Panc1 (cell line): Measurements from ENCODE around the gene MCM7. TPM values are rescaled to one million over a fixed set of nuclear protein-coding genes. Genes with fewer than 3 reads are reported as not detected.

ENCODE experiments used
- ATAC-seq: fragments of 200-7000 bp; cut with Tn5 transposase; 2 replicates; pipeline ENCODE4 v1.9.1; 2020; ENCODE audit warnings: mild to moderate bottlenecking, moderate library complexity
- BruUV-seq: library from RNA; stranded (reverse); fragments of 400-500 nt; replicated peaks from 2 replicates; lab custom pipeline; 2021; lab: Mats Ljungman, UMichigan
- CTCF ChIA-PET: fragments of 300-600 bp; sonication (Branson Sonifier 250); formaldehyde crosslinking; loops from one replicate; lab custom pipeline; 2022; ENCODE audit warnings: antibody characterized with exemption; lab: Charles Lee
- POLR2A ChIA-PET: fragments of 300-600 bp; sonication (Branson Sonifier 250); formaldehyde crosslinking; loops from one replicate; lab custom pipeline; 2022; ENCODE audit warnings: antibody characterized with exemption; lab: Charles Lee
- DNase-seq: peaks from one replicate; pipeline ENCODE4 v3.0.0-alpha.2; 2010; ENCODE audit warnings: low read depth, low spot score
- H3K27ac ChIP-seq: 2 replicates; pipeline ENCODE4 v1.5.1; 2011; ENCODE audit warnings: mild to moderate bottlenecking, low read length, inconsistent platforms
- H3K27me3 ChIP-seq: fragments of 200-500 bp; sonication (Bioruptor generic); 2 replicates; pipeline ENCODE4 v1.6.0; 2014; ENCODE audit warnings: low read length, inconsistent platforms; ENCODE audit not compliant: control insufficient read depth, insufficient read depth
- H3K36me3 ChIP-seq: fragments of 200-500 bp; sonication (Bioruptor generic); 2 replicates; pipeline ENCODE4 v1.5.1; 2014; ENCODE audit warnings: inconsistent platforms, mild to moderate bottlenecking, low read length, moderate library complexity; ENCODE audit not compliant: control insufficient read depth, insufficient read depth
- H3K4me1 ChIP-seq: 2 replicates; pipeline ENCODE4 v1.5.1; 2011; ENCODE audit warnings: inconsistent platforms, mild to moderate bottlenecking, low read length, moderate library complexity; ENCODE audit not compliant: control insufficient read depth, insufficient read depth
- H3K4me3 ChIP-seq, 2 experiments: 2 replicates each; pipeline ENCODE4 v1.5.1; 2011 to 2012; ENCODE audit warnings: low read depth in 2 of 2, low read length in 2 of 2, mild to moderate bottlenecking in 2 of 2, inconsistent platforms in 1 of 2, moderate library complexity in 1 of 2
- H3K9me3 ChIP-seq: fragments of 200-500 bp; sonication (Bioruptor generic); 2 replicates; pipeline ENCODE4 v1.5.1; 2014; ENCODE audit warnings: low read depth, mild to moderate bottlenecking, inconsistent platforms, low read length, moderate library complexity; ENCODE audit not compliant: control insufficient read depth, insufficient read depth
- CTCF ChIP-seq: fragments of 450-650 bp; IDR thresholded peaks from 2 replicates; pipeline ENCODE4 v1.5.1; 2017; ENCODE audit warnings: mild to moderate bottlenecking
- POLR2AphosphoS5 ChIP-seq: IDR thresholded peaks from 2 replicates; pipeline ENCODE4 v1.6.1; 2012; ENCODE audit warnings: mild to moderate bottlenecking, low read depth, low read length, moderate library complexity
- REST ChIP-seq, 2 experiments: IDR thresholded peaks; 2 replicates each; pipeline ENCODE4 v1.6.1; 2011 to 2012; ENCODE audit warnings: low read depth in 2 of 2, control low read depth in 1 of 2, low read length in 1 of 2, mild to moderate bottlenecking in 1 of 2, moderate library complexity in 1 of 2; ENCODE audit not compliant: insufficient read depth in 1 of 2
- SIN3A ChIP-seq: IDR thresholded peaks from 2 replicates; pipeline ENCODE4 v1.6.1; 2012; ENCODE audit warnings: low read depth, mild to moderate bottlenecking, low read length, moderate library complexity, borderline replicate concordance; ENCODE audit not compliant: insufficient read depth
- TCF7L2 ChIP-seq: IDR thresholded peaks from 2 replicates; pipeline ENCODE4 v1.6.1; 2011; ENCODE audit warnings: mild to moderate bottlenecking, low read depth, low read length, inconsistent platforms
- in situ Hi-C: cut with HindIII; loops from 2 replicates; pipeline ENCODE4 v1.10.0; 2016; ENCODE audit warnings: low sequenced_read_pairs, low pct_unique_long_range_greater_than_20kb
- intact Hi-C: fragments of 100-400 bp; cut with micrococcal nuclease; formaldehyde crosslinking; loops from one replicate; pipeline ENCODE4 v1.10.0; 2022; ENCODE audit not compliant: unreplicated experiment
- total RNA-seq: library from RNA; stranded (reverse); gene quantifications from one replicate; pipeline ENCODE4 v1.2.1, GENCODE V29; 2021; ENCODE audit not compliant: unreplicated experiment

The MCM7 gene
- total RNA-seq, 1 experiment from 2014 or later = 258 TPM

- H3K27me3 ChIP-seq = no peaks in the 10 kb centered on the region
- no peak; the same call in 1 of the 2 replicates for TF ChIP-seq POLR2AphosphoS5
- H3K27ac ChIP-seq = no peak overlapping the region
- intact Hi-C loops = no loop called here
- H3K9me3 ChIP-seq = peaks cover 55% of the 10 kb centered on the region
- H3K4me1 ChIP-seq = no peaks in the 10 kb centered on the region
- BruUV-seq = no TSS peak
- POLR2A ChIA-PET = interaction anchor here (0.6 kb wide), 1 partner anchor 70 kb away, joined by 14 read pairs; no protein-coding TSS in a partner anchor
- no peak for ATAC-seq
- no peak for DNase-seq
- peaks cover 15% of the 10 kb centered on the region for H3K36me3 ChIP-seq
- CTCF ChIA-PET = no interaction called here
- in situ Hi-C loops = no loop called here
- H3K4me3 ChIP-seq = no peak overlapping the region
Measured at GRCh38 chr7:100071018-100071723, 30.0 kb downstream of the MCM7 start.

DNA sequence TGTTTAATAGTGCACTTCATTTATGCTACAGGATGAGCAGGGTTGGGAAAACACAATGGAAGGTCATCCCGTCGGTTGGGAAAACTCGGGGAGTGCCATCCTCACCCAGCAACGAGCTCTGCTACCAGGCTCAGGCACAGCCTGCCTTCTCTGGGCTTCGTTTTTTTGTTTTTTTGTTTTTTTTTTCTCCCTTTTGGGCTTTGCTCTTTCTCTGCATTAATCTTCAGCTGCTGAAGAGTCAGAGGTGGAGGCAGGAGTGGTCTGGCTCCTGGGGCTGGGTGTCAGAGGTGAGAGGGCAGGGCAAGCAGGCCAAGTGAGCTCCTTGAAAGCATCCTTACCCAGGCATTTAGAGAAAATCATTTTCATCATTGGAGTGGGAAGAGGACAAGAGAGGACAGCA, 31.2 kb downstream of the MCM7 start:
- peaks cover 48% of the 10 kb centered on the region for H3K9me3 ChIP-seq
- ChIA-PET POLR2A (interaction anchor here (0.6 kb wide), 1 partner anchor 11 kb away, joined by 5 read pairs; no protein-coding TSS in a partner anchor), CTCF (no interaction called here)
- ATAC-seq (no peak), DNase-seq (no peak)
- BruUV-seq = no TSS peak
- H3K36me3 ChIP-seq = peaks cover 15% of the 10 kb centered on the region
- no peaks in the 10 kb centered on the region for H3K27me3 ChIP-seq
- no peaks in the 10 kb centered on the region; the same call in 1 of the 2 replicates for H3K4me1 ChIP-seq
- intact Hi-C loops (no loop called here), in situ Hi-C loops (no loop called here)
- no peak overlapping the region for H3K4me3 ChIP-seq
- no peak overlapping the region for H3K27ac ChIP-seq
- TF ChIP-seq TCF7L2 (no peak), CTCF (no peak), SIN3A (no peak), REST (IDR thresholded peaks at IDR 0.05; ENCODE audit: insufficient read depth in 1 of 2, low read depth in 2 of 2, low read length in 1 of 2) (no peak), POLR2AphosphoS5 (no peak)

DNA sequence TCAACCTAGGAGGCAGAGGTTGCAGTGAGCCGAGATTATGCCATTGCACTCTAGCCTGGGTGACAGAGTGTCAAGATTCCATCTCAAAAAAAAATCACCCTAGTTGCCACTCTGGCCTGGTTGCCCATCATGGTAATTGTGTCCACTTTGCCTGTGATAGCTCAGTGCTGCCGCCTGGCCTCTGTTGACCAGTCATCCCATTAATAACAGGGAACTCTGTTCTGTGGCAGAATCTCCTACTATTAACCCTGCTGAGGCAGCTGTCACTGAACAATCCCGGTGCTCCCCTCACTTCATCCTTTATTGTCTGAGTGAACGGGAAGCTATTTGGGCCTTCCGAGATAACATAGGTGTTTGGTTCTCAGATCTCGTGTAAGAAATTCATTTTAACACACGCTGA, 34.2 kb downstream of the MCM7 start:
- ChIA-PET CTCF (no interaction called here), POLR2A (interaction anchor here (0.6 kb wide), 1 partner anchor 58 kb away, joined by 11 read pairs; no protein-coding TSS in a partner anchor)
- ATAC-seq (peak; percentile 63; the same call in 1 of the 2 replicates), DNase-seq (no peak)
- Histone ChIP-seq H3K36me3 (peaks cover 15% of the 10 kb centered on the region), H3K4me1 (no peaks in the 10 kb centered on the region; the same call in 1 of the 2 replicates), H3K27me3 (no peaks in the 10 kb centered on the region), H3K9me3 (peaks cover 25% of the 10 kb centered on the region), H3K4me3 (no peak overlapping the region), H3K27ac (no peak overlapping the region)
- TF ChIP-seq SIN3A (no peak), TCF7L2 (no peak), POLR2AphosphoS5 (peak; percentile 36; the same call in 1 of the 2 replicates)
- in situ Hi-C loops (no loop called here), intact Hi-C loops (no loop called here)
- no TSS peak for BruUV-seq
